ENCODE data around the gene TMEM174.

TMEM174 gene

GRCh38 chr5:73189871-73190376 lies 16.9 kb downstream of the TMEM174 start:
- TF ChIP-seq CTCF (IDR thresholded peaks at IDR 0.05; ENCODE audit: low read depth, low read length) = no peak
- peak; percentile 33 to 54 for DNase-seq (ENCODE audit: low read depth in 2 of 2)
- H3K4me3 ChIP-seq (replicated peaks in 1 of 2; ENCODE audit: low read depth in 2 of 2, low read length in 2 of 2) = no peak overlapping the region

DNA sequence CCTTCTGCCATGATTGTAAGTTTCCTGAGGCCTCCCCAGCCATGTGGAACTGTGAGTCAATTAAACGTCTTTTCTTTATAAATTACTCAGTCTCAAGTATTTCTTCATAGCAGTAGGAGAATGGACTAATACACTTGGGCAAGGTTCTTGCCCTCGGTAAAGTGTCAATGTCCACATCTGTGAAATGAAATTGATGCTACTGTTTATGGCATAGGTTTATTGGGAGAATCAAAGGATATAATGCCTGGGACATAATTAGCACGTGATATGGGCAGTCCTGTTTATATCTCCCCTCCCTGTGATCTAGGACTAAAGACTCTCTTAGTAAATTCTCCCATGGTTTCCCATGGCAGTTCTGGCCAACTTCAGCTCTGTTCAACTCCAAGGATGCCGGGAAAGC lies 19.4 kb downstream of the TMEM174 start:
- TF ChIP-seq CTCF (IDR thresholded peaks at IDR 0.05; ENCODE audit: low read depth, low read length) = no peak
- no peak overlapping the region for H3K4me3 ChIP-seq (replicated peaks in 1 of 2; ENCODE audit: low read depth in 2 of 2, low read length in 2 of 2)
- DNase-seq (ENCODE audit: low read depth in 2 of 2) = no peak

DNA sequence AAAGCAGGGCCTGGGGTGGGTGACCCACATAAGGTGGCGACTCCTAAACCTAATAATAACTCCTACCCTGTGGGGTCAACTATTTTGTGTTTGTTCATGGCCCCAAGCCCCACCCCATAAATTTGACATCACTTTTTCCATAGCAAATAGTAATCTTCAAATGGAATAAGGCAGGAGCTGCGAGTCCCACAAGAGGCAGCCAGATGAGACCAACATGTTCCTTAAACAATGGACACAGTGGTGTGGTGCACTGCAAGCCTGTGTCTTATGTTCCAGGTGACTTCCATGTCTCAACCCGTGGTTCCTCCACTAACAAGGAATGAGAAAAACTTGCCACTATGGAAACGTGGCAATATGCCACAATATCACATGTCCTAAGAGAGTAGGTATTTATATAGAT lies 20.6 kb downstream of the TMEM174 start:
- TF ChIP-seq CTCF (IDR thresholded peaks at IDR 0.05; ENCODE audit: low read depth, low read length) = no peak
- DNase-seq (ENCODE audit: low read depth in 2 of 2) = no peak
- H3K4me3 ChIP-seq (replicated peaks in 1 of 2; ENCODE audit: low read depth in 2 of 2, low read length in 2 of 2) = no peak overlapping the region

DNA sequence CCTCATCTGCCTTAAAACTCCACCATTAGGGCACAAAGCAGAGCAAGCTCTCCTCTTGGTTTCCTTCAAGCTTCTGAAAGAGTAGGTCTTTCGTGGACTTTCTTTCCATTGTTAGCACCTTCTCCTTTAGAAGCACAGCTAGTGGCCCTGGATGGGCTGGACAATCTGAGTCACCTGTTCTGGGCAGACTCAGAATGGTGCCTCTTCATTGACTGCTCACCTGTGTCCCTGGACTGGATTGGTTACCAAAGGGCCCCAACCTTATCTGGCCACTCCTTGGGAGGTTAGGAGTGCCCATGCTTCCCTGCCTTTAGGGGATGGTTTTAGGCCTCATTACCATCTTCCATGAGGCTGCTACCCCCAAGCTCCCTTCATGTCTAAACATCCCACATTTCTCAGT lies 23.2 kb downstream of the TMEM174 start:
- no peak overlapping the region for H3K4me3 ChIP-seq (replicated peaks in 1 of 2; ENCODE audit: low read depth in 2 of 2, low read length in 2 of 2)
- TF ChIP-seq CTCF (IDR thresholded peaks at IDR 0.05; ENCODE audit: low read depth, low read length) = no peak
- DNase-seq (ENCODE audit: low read depth in 2 of 2) = no peak

DNA sequence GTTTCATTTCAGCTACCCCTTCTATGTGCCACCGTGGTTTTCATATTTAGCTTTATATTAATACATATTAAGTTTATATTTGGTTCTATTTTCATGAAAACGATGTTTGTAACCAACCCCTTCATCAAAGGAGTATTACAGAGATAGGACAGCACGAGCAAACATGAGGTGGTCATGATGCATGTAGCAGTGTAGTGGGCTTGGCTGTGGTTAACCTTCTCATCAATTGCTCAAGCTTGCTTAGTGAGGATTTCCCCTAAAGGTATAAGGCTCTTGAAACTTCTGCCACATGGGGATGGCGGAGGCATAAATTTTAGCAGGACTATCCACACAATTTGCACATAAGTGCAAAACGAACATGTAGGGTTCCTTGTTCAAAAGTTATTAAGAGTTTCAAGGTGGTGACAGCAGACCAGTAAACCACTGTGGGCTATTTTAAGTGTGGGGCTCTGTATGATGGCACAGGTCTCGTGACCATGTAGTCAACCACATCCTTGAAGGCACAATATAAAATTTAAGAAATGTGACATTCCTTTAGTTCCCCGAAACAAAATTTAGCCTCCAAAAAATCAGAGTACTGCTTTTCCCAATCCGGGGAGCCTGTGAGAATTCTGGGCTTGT lies 24.8 kb downstream of the TMEM174 start:
- no peak for TF ChIP-seq CTCF (IDR thresholded peaks at IDR 0.05; ENCODE audit: low read depth, low read length)
- DNase-seq (ENCODE audit: low read depth in 2 of 2) = no peak
- H3K4me3 ChIP-seq (replicated peaks in 1 of 2; ENCODE audit: low read depth in 2 of 2, low read length in 2 of 2) = no peak overlapping the region

- no peak for TF ChIP-seq CTCF (IDR thresholded peaks at IDR 0.05; ENCODE audit: low read depth, low read length)
- no peak overlapping the region for H3K4me3 ChIP-seq (replicated peaks in 1 of 2; ENCODE audit: low read depth in 2 of 2, low read length in 2 of 2)
- DNase-seq (ENCODE audit: low read depth in 2 of 2) = no peak
These were observed 26.0 kb downstream of the TMEM174 start for GRCh38 chr5:73198833-73199592.

All from cardiac fibroblast (primary cell).